Measurements from ENCODE around the gene RANBP9. TPM values are rescaled to one million over a fixed set of nuclear protein-coding genes. Genes with fewer than 3 reads are reported as not detected.
A peak's percentile ranks its signal among the peaks of the same experiment; 100 is the strongest.

RANBP9 gene
- polyA plus RNA-seq, 3 donors: 1.8 to 26.1 (median 2.0) TPM

- intact Hi-C loops (cut with micrococcal nuclease): no loop called here
- H3K4me1 ChIP-seq (ENCODE audit: control insufficient read depth in 1 of 2, insufficient read depth in 2 of 2, low read length in 2 of 2): peaks cover 12 to 21% of the 10 kb centered on the region in 2 donors
- no peak overlapping the region for H2AFZ ChIP-seq (ENCODE audit: insufficient read depth, low read depth, low read length, poor library complexity, severe bottlenecking)
- peak overlapping the region in 1 of 2 donors; percentile 22 for H3K27ac ChIP-seq (ENCODE audit: low read depth in 1 of 2, low read length in 2 of 2)
- peaks cover 7 to 47% of the 10 kb centered on the region in 2 donors for H3K36me3 ChIP-seq (replicated peaks in 1 of 2; ENCODE audit: control insufficient read depth in 1 of 2, insufficient read depth in 2 of 2, low read length in 2 of 2)
- peaks cover 93% of the 10 kb centered on the region for H3K79me2 ChIP-seq (ENCODE audit: insufficient read depth, low read length)
- peaks cover 94% of the 10 kb centered on the region for H4K20me1 ChIP-seq (ENCODE audit: insufficient read depth, low read length)
- H3K9me3 ChIP-seq (replicated peaks in 1 of 2; ENCODE audit: control insufficient read depth in 1 of 2, insufficient read depth in 1 of 2, low read length in 2 of 2): no peaks in the 10 kb centered on the region
- no peak overlapping the region for H3K4me3 Mint-ChIP-seq
- no peaks in the 10 kb centered on the region for H3K27me3 ChIP-seq (ENCODE audit: control insufficient read depth in 2 of 2, insufficient read depth in 2 of 2, low read length in 2 of 2)
- peaks cover 24% of the 10 kb centered on the region for H3K4me1 Mint-ChIP-seq
- H3K9ac ChIP-seq (ENCODE audit: insufficient read depth, low read length, poor library complexity, severe bottlenecking): no peak overlapping the region
- H3K4me3 ChIP-seq (replicated peaks in 1 of 3; ENCODE audit: low read depth in 2 of 3, low read length in 3 of 3): no peak overlapping the region
- H3K27ac Mint-ChIP-seq: no peak overlapping the region
- DNase-seq: no peak
- H3K9me3 Mint-ChIP-seq: peaks cover 0 to 2% (median 0%) of the 10 kb centered on the region in 7 donors
- H3K27me3 Mint-ChIP-seq (ENCODE audit: low read depth in 3 of 3): no peaks in the 10 kb centered on the region
- peaks cover 35 to 61% of the 10 kb centered on the region in 2 donors for H3K36me3 Mint-ChIP-seq
- no CpG with 5 or more reads among the region's 4 CpGs for WGBS (ENCODE audit: insufficient coverage)
- no peak overlapping the region for H3K4me2 ChIP-seq (replicated peaks; ENCODE audit: extremely low read depth, low read length, poor library complexity, severe bottlenecking)
- no peak for TF ChIP-seq CTCF (IDR thresholded peaks at IDR 0.05)
Measured at GRCh38 chr6:13694562-13694961, 17.1 kb downstream of the RANBP9 start.

GRCh38 chr6:13689511-13690256 is 22.0 kb downstream of the RANBP9 start:
- WGBS (ENCODE audit: insufficient coverage): 92% methylated on average over 2 of the region's 5 CpGs
- Histone ChIP-seq H3K79me2 (ENCODE audit: insufficient read depth, low read length) (peaks cover 91% of the 10 kb centered on the region), H3K9ac (ENCODE audit: insufficient read depth, low read length, poor library complexity, severe bottlenecking) (no peak overlapping the region), H3K27ac (ENCODE audit: low read depth in 1 of 2, low read length in 2 of 2) (peak overlapping the region in 1 of 2 donors; percentile 21), H4K20me1 (ENCODE audit: insufficient read depth, low read length) (peaks cover 88% of the 10 kb centered on the region), H3K4me2 (replicated peaks; ENCODE audit: extremely low read depth, low read length, poor library complexity, severe bottlenecking) (no peak overlapping the region), H3K27me3 (ENCODE audit: control insufficient read depth in 2 of 2, insufficient read depth in 2 of 2, low read length in 2 of 2) (no peaks in the 10 kb centered on the region), H3K9me3 (replicated peaks in 1 of 2; ENCODE audit: control insufficient read depth in 1 of 2, insufficient read depth in 1 of 2, low read length in 2 of 2) (no peaks in the 10 kb centered on the region), H3K36me3 (replicated peaks in 1 of 2; ENCODE audit: control insufficient read depth in 1 of 2, insufficient read depth in 2 of 2, low read length in 2 of 2) (peaks cover 13 to 40% of the 10 kb centered on the region in 2 donors), H2AFZ (ENCODE audit: insufficient read depth, low read depth, low read length, poor library complexity, severe bottlenecking) (no peak overlapping the region), H3K4me3 (replicated peaks in 1 of 3; ENCODE audit: low read depth in 2 of 3, low read length in 3 of 3) (no peak overlapping the region), H3K4me1 (ENCODE audit: control insufficient read depth in 1 of 2, insufficient read depth in 2 of 2, low read length in 2 of 2) (peaks cover 7 to 9% of the 10 kb centered on the region in 2 donors)
- TF ChIP-seq CTCF (IDR thresholded peaks at IDR 0.05): no peak
- intact Hi-C loops (cut with micrococcal nuclease): no loop called here
- H3K27ac Mint-ChIP-seq: peak overlapping the region in 2 of 7 donors; percentile 7 to 52
- H3K36me3 Mint-ChIP-seq: peaks cover 39 to 72% of the 10 kb centered on the region in 2 donors
- no peaks in the 10 kb centered on the region for H3K27me3 Mint-ChIP-seq (ENCODE audit: low read depth in 3 of 3)
- H3K9me3 Mint-ChIP-seq: peaks cover 0 to 3% (median 0%) of the 10 kb centered on the region in 7 donors
- no peak overlapping the region for H3K4me3 Mint-ChIP-seq
- peaks cover 24% of the 10 kb centered on the region for H3K4me1 Mint-ChIP-seq
- no peak for DNase-seq

Data from CD14-positive monocyte (primary cell).